Fibroblast of villous mesenchyme (primary cell): ENCODE measurements around the gene PTPN7. TPM values are rescaled to one million over a fixed set of nuclear protein-coding genes. Genes with fewer than 3 reads are reported as not detected.
A peak's percentile ranks its signal among the peaks of the same experiment; 100 is the strongest.

Source experiments
- DNase-seq: peaks from one replicate; pipeline ENCODE4 v3.0.0-alpha.2; 2010; ENCODE audit warnings: low read depth
- H3K4me3 ChIP-seq: 2 replicates; pipeline ENCODE4 v1.5.1; 2011; ENCODE audit warnings: low read depth, mild to moderate bottlenecking, low read length
- CTCF ChIP-seq: IDR thresholded peaks from 2 replicates; pipeline ENCODE4 v1.5.1; 2012; ENCODE audit warnings: low read depth, mild to moderate bottlenecking, low read length; ENCODE audit not compliant: insufficient read depth
- total RNA-seq: library from RNA; depleted of rRNA; stranded (reverse); fragments of >200 nt; gene quantifications from 2 replicates; pipeline ENCODE4 v1.2.3, GENCODE V29; 2012

Gene PTPN7
- total RNA-seq, 1 donor = not detected

GRCh38 chr1:202133001-202133400, 27.4 kb downstream of the PTPN7 start:
- no peak for TF ChIP-seq CTCF
- H3K4me3 ChIP-seq = no peak overlapping the region
- no peak for DNase-seq

- DNase-seq = peak; percentile 30
- H3K4me3 ChIP-seq = no peak overlapping the region
- no peak for TF ChIP-seq CTCF
These were observed 28.2 kb downstream of the PTPN7 start for GRCh38 chr1:202131956-202132821.

- TF ChIP-seq CTCF = no peak
- DNase-seq = no peak
- H3K4me3 ChIP-seq = no peak overlapping the region
These were observed 29.4 kb downstream of the PTPN7 start for GRCh38 chr1:202130816-202131522.

- H3K4me3 ChIP-seq = no peak overlapping the region
- TF ChIP-seq CTCF = no peak
- DNase-seq = no peak
These were observed 30.1 kb downstream of the PTPN7 start for GRCh38 chr1:202130297-202130721.

- no peak overlapping the region for H3K4me3 ChIP-seq
These were observed 30.7 kb downstream of the PTPN7 start for GRCh38 chr1:202129453-202130296.

More at GRCh38 chr1:202129453-202130296, 30.7 kb downstream of the PTPN7 start:
- TF ChIP-seq CTCF = no peak
- no peak for DNase-seq
